ENCODE results near the gene IL1R1.

Gene IL1R1

DNA sequence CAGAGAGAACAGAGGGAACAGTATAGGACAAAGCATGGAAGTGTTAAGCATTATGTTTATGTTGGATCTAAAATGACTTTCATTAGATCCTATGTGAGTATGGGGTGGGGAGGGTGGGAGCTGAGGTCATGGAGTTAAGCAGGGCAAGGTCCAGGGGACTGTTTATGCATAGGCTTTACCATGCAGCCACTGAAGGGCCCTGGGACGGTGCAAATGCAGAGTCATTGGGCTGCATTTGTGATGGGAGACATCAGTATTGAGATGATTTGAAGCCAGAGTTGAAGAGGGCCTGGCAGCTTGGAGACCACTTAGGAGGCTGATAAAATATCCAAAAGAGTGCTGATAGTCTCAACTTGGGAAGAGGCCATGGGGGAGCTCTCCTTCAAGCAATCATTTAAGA lies 66.9 kb downstream of the IL1R1 start:
- DNase-seq, result no peak

- no peak for DNase-seq
These were observed 74.5 kb downstream of the IL1R1 start for GRCh38 chr2:102217032-102217431.

- no peak for DNase-seq
These were observed 82.5 kb downstream of the IL1R1 start for GRCh38 chr2:102224824-102225739.

DNA sequence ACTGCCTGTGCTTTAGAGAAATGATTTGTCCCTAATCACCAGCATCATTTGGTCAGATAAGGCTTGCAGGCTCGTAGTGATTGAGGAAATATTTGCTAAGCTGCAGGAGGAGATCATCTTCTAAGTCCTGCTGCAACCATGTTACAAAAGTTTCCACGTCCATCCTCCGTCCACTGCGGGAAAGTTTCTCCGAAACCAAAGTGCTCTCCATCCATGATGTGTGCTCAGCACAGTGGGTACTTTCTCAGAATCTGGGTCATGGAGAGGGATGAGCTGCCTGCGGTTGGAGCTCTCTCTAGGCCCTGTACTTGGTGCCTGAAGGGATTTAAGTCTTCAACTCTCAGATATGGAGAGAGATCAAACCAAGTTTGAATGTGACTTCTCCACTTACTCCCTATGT lies 83.6 kb downstream of the IL1R1 start:
- no peak for DNase-seq

DNA sequence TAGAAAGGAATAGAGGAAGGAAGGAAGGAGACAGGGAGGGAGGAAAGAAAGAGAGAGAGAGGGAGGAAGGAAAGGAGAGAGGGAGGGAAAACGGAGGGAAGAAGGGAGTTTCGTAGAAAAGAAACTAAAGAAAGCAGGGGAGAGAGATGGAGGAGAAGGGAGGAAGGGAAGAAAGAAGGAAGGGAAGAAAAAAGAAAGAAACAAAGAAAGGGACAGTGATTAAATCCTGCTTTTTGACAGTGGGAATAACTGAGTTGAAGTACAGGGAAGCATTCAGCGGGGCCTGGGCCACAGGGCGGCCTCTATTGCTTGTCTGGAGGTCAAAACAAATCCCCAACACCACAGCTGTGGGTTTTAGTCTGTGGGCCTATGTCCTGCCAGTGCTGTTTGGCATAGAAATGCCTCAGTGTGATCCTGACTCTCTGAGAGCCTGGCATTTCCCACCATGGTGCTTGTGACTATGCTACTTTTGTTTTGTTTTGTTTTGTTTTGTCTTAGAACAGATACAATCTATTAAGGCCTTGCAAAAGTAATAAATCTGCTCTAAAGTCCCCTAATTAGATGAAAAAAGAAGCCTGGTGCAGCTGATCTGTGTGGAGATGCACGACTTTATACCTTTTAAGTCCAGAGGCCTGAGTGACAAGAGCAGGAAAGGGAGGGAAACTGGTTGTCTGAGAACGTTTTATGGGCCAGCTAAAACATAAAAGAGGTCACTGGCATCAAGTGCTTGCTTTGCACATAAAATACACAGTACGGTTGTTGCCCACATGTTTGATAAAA lies 84.3 kb downstream of the IL1R1 start:
- DNase-seq, result no peak

DNA sequence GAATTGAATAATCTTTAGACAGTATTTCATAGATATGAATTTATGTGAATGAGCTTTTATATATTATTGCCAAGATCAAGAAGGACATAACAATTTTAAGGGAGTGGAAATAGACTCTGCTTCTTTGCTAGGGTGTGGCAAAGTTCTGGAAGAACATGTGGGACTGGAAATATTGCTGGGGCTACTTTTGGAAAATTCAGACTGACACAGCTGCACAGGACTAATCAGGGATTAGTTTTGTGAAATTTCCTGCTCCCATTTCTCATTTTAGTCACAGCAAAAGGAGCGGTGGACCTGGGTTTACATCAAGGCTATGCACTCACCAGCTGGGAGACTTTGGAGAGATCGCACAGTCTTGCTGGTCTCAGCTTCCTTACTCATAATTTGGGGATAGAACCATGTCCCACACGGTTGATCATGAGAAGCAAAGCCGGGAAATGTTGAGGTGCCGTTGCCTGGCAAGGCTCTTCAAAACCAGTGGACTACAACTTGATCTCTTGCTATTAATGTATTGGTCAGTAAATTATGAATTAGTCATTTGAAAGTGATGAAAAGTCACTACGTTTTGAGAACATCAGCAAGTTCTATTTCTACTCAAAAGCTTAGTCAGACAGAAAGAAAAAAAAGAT lies 86.7 kb downstream of the IL1R1 start:
- DNase-seq, result no peak
